BJ (cell line): ENCODE data around the gene CRYGB. TPM values are rescaled to one million over a fixed set of nuclear protein-coding genes. Genes with fewer than 3 reads are reported as not detected.

ENCODE experiments used
- CTCF ChIA-PET: fragments of 350-600 bp; formaldehyde crosslinking; extraction: SDS; loops from one replicate; lab custom pipeline; 2021; ENCODE audit warnings: antibody characterized with exemption, inconsistent platforms; lab: Yijun Ruan, JAX
- POLR2A ChIA-PET: fragments of 300-600 bp; sonication (Branson Sonifier 250); formaldehyde crosslinking; extraction: SDS; loops from one replicate; lab custom pipeline; 2021; ENCODE audit warnings: antibody characterized with exemption; lab: Charles Lee
- DNase-seq: peaks from one replicate; pipeline ENCODE4 v3.0.0-alpha.2; 2011; ENCODE audit warnings: low read depth
- H3K27me3 ChIP-seq: 2 replicates; pipeline ENCODE4 v1.6.0; 2011; ENCODE audit warnings: low read length; ENCODE audit not compliant: control insufficient read depth, insufficient read depth
- H3K36me3 ChIP-seq: 2 replicates; pipeline ENCODE4 v1.5.1; 2011; ENCODE audit warnings: low read length; ENCODE audit not compliant: control insufficient read depth, insufficient read depth
- H3K4me3 ChIP-seq: 2 replicates; pipeline ENCODE4 v1.5.1; 2011; ENCODE audit warnings: low read depth, mild to moderate bottlenecking, control low read depth, low read length
- polyA plus RNA-seq: library from polyadenylated mRNA; depleted of rRNA; stranded (reverse); fragments of >200 nt; gene quantifications from 2 replicates; pipeline ENCODE4 v1.2.3, GENCODE V29; 2011
- TF ChIP-seq, protein P1 (sequence below): IDR thresholded peaks from 2 replicates; pipeline ENCODE4 v1.5.1; 2011; ENCODE audit warnings: low read depth, mild to moderate bottlenecking, control low read depth, inconsistent platforms, low read length, moderate library complexity; ENCODE audit not compliant: insufficient read depth

Gene CRYGB
- polyA plus RNA-seq, 1 experiment: not detected

GRCh38 chr2:208172125-208172524 is 26.2 kb upstream of the CRYGB start:
- no peak for DNase-seq
- H3K4me3 ChIP-seq: no peak overlapping the region
- no peaks in the 10 kb centered on the region for H3K27me3 ChIP-seq
- TF ChIP-seq, protein P1, sequence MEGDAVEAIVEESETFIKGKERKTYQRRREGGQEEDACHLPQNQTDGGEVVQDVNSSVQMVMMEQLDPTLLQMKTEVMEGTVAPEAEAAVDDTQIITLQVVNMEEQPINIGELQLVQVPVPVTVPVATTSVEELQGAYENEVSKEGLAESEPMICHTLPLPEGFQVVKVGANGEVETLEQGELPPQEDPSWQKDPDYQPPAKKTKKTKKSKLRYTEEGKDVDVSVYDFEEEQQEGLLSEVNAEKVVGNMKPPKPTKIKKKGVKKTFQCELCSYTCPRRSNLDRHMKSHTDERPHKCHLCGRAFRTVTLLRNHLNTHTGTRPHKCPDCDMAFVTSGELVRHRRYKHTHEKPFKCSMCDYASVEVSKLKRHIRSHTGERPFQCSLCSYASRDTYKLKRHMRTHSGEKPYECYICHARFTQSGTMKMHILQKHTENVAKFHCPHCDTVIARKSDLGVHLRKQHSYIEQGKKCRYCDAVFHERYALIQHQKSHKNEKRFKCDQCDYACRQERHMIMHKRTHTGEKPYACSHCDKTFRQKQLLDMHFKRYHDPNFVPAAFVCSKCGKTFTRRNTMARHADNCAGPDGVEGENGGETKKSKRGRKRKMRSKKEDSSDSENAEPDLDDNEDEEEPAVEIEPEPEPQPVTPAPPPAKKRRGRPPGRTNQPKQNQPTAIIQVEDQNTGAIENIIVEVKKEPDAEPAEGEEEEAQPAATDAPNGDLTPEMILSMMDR: no peak
- ChIA-PET POLR2A (no interaction called here), CTCF (interaction anchor here (1.6 kb wide), 1 partner anchor 12 kb away, joined by 3 read pairs; no protein-coding TSS in a partner anchor)
- no peaks in the 10 kb centered on the region for H3K36me3 ChIP-seq

DNA sequence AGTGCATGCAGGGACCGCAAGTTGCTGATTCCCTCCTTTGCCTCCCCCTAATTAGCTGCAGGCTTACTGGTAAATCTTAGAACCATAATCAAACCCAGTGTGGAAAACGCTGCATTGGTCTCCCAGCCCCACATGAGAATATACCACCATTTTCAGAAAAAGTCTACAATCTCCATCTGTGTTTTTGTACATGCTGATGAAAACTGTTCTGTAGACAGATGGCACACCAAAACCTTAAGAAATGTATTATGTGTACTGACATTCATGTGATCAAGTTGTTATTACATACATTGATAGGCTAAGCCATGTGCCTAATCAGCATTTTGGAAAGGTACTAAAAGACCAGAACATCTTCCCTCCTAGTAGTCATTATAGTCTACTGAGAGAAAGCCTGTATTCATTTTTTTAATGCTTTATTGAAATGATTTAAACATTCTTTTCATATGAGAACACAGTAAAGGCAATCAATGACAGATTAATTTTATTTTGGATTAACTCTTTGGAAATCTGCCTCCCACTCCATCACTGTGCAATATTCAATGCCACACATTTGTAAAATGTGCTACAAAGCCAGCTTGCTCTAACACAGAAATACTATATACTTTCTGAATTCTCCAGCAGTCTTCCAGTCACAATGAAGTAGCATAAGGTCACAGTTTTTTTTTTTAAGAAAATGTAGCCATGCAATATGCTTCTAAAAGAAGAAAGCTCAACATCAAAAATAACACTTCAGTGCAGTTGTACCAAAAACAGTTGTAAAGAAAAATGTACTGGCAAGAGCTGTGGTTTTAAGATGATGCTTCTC is 19.2 kb upstream of the CRYGB start:
- ChIA-PET CTCF (interaction anchor here (1.9 kb wide), 1 partner anchor 10 kb away, joined by 7 read pairs; no protein-coding TSS in a partner anchor), POLR2A (no interaction called here)

DNA sequence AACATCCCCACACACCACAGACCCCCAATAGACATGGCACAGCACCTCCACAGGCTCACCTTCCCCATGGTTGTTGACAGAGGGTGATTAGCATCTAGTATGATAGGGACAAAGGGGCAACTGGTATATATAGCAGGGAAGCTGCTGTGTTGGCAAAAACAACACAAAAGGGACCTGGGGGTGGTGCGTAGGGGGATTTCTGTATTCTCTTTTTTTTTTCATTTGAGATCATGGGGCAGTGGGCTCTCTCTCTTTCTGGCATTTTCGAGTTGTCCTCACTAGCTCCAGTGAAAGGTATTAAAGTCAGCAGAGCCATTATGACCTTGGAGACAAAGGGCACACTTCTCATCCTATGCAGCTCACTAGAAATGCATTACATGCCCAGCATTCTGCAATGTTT is 17.5 kb upstream of the CRYGB start, which contains the start of gene CRYGA:
CRYGA (minus strand) TSS at position 101 of the 400 bp plus-strand sequence; CDS start at position 68, 33 bp downstream.
- TF ChIP-seq, protein P1: no peak
- POLR2A ChIA-PET: no interaction called here
- no peaks in the 10 kb centered on the region for H3K36me3 ChIP-seq
- CTCF ChIA-PET: no interaction called here
- no peaks in the 10 kb centered on the region for H3K27me3 ChIP-seq
- H3K4me3 ChIP-seq: no peak within 1 kb of the TSS
- DNase-seq: no peak

More for the DNA sequence above, 19.2 kb upstream of the CRYGB start:
- no peaks in the 10 kb centered on the region for H3K27me3 ChIP-seq
- no peak for DNase-seq
- TF ChIP-seq, protein P1: no peak
- H3K36me3 ChIP-seq: no peaks in the 10 kb centered on the region
- no peak overlapping the region for H3K4me3 ChIP-seq

GRCh38 chr2:208156439-208156838 is 10.5 kb upstream of the CRYGB start:
- no peaks in the 10 kb centered on the region for H3K36me3 ChIP-seq
- TF ChIP-seq, protein P1: no peak
- no peaks in the 10 kb centered on the region for H3K27me3 ChIP-seq
- CTCF ChIA-PET: interaction anchor here (1.2 kb wide), 1 partner anchor 10 kb away, joined by 5 read pairs; no protein-coding TSS in a partner anchor
- no peak overlapping the region for H3K4me3 ChIP-seq
- POLR2A ChIA-PET: no interaction called here
- no peak for DNase-seq

DNA sequence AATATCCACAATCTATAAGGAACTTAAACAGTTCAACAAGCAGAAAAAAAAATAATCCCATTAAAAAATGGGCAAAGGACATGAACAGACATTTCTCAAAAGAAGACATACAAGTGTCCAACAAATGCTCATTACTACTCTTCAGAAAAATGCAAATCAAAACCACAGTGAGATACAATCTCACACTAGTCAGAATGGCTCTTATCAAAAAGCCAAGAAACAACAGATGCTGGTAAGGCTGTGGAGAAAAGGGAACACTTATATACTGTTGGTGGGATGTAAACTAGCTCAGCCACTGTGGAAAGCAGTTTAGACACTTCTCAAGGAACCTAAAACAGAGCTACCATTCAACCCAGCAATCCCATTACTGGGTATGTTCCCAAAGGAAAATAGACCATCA is 7.2 kb upstream of the CRYGB start:
- no peak overlapping the region for H3K4me3 ChIP-seq
- CTCF ChIA-PET: no interaction called here
- no peak for DNase-seq
- TF ChIP-seq, protein P1: no peak
- no peaks in the 10 kb centered on the region for H3K36me3 ChIP-seq
- H3K27me3 ChIP-seq: no peaks in the 10 kb centered on the region
- POLR2A ChIA-PET: no interaction called here
